GM23338 (cell line): ENCODE data around the gene TNS3. TPM values are rescaled to one million over a fixed set of nuclear protein-coding genes. Genes with fewer than 3 reads are reported as not detected.

Source experiments
- ATAC-seq: fragments of 200-7000 bp; cut with Tn5 transposase; 3 replicates; pipeline ENCODE4 v1.9.1; 2020
- DNase-seq: peaks from one replicate; pipeline ENCODE4 v3.0.0-alpha.2; 2015; ENCODE audit warnings: low spot score
- H2AFZ ChIP-seq: fragments of 200-600 bp; sonication (generic); 2 replicates; pipeline ENCODE4 v1.8.0; 2016; ENCODE audit warnings: antibody characterized with exemption, mild to moderate bottlenecking, moderate library complexity
- H3F3A ChIP-seq: fragments of 200-600 bp; sonication (generic); replicated peaks from 2 replicates; pipeline ENCODE4 v1.8.0; 2017; ENCODE audit warnings: antibody characterized with exemption, mixed run types, low read depth
- H3K27ac ChIP-seq: fragments of 200-600 bp; sonication (generic); 2 replicates; pipeline ENCODE4 v1.6.1; 2016; ENCODE audit warnings: low read depth
- H3K27me3 ChIP-seq: fragments of 200-600 bp; sonication (generic); 2 replicates; pipeline ENCODE4 v1.8.0; 2016; ENCODE audit warnings: mild to moderate bottlenecking, mixed run types, moderate library complexity; ENCODE audit not compliant: insufficient read depth
- H3K36me3 ChIP-seq: fragments of 200-600 bp; sonication (generic); 2 replicates; pipeline ENCODE4 v1.8.0; 2016; ENCODE audit warnings: mild to moderate bottlenecking; ENCODE audit not compliant: insufficient read depth
- H3K4me1 ChIP-seq: fragments of 200-600 bp; sonication (generic); 2 replicates; pipeline ENCODE4 v1.8.0; 2016; ENCODE audit warnings: mild to moderate bottlenecking, moderate library complexity; ENCODE audit not compliant: insufficient read depth
- H3K4me2 ChIP-seq: fragments of 200-600 bp; sonication (generic); 2 replicates; pipeline ENCODE4 v1.7.1; 2017; ENCODE audit warnings: mixed run types
- H3K4me3 ChIP-seq: fragments of 200-600 bp; sonication (generic); 2 replicates; pipeline ENCODE4 v1.6.1; 2016; ENCODE audit warnings: mixed run types
- H3K79me2 ChIP-seq: fragments of 200-600 bp; sonication (generic); replicated peaks from 2 replicates; pipeline ENCODE4 v1.8.0; 2017; ENCODE audit warnings: mild to moderate bottlenecking; ENCODE audit not compliant: insufficient read depth
- H3K9me2 ChIP-seq: fragments of 200-600 bp; sonication (generic); 2 replicates; pipeline ENCODE4 v1.8.0; 2017; ENCODE audit not compliant: insufficient read depth
- H4K20me1 ChIP-seq: fragments of 200-600 bp; sonication (generic); replicated peaks from 2 replicates; pipeline ENCODE4 v1.8.0; 2017; ENCODE audit warnings: mild to moderate bottlenecking; ENCODE audit not compliant: insufficient read depth
- H3K27ac Mint-ChIP-seq: 2 replicates; pipeline ENCODE4 v1.8.0; 2020; ENCODE audit warnings: inconsistent platforms, mild to moderate bottlenecking, moderate library complexity, mixed read lengths
- H3K27me3 Mint-ChIP-seq: 3 replicates; pipeline ENCODE4 v1.8.0; 2022; ENCODE audit warnings: low read depth, mild to moderate bottlenecking, moderate library complexity, mixed read lengths, inconsistent platforms; ENCODE audit not compliant: insufficient read depth, poor library complexity
- H3K36me3 Mint-ChIP-seq: 3 replicates; pipeline ENCODE4 v1.8.0; 2021; ENCODE audit warnings: low read depth, mild to moderate bottlenecking, inconsistent platforms, moderate library complexity, mixed read lengths
- H3K4me1 Mint-ChIP-seq: 3 replicates; pipeline ENCODE4 v1.8.0; 2020; ENCODE audit warnings: mild to moderate bottlenecking, inconsistent platforms, mixed read lengths
- H3K4me3 Mint-ChIP-seq: 3 replicates; pipeline ENCODE4 v1.8.0; 2021; ENCODE audit warnings: moderate library complexity, mild to moderate bottlenecking, inconsistent platforms, mixed read lengths
- H3K9me3 Mint-ChIP-seq: 3 replicates; pipeline ENCODE4 v1.8.0; 2020; ENCODE audit warnings: moderate library complexity, mild to moderate bottlenecking, inconsistent platforms, mixed read lengths
- CREB1 ChIP-seq: fragments of 250-450 bp; sonication (Bioruptor Pico); IDR thresholded peaks from 2 replicates; pipeline ENCODE4 v1.5.0; 2020; ENCODE audit warnings: low read depth, mild to moderate bottlenecking, moderate library complexity
- CTCF ChIP-seq, 2 experiments: fragments of 200-600 bp in 1 of 2; sonication (generic) in 1 of 2; conservative IDR thresholded peaks; 2 replicates each; pipeline versions ENCODE4 v1.5.1 to v1.6.1; 2016 to 2017; ENCODE audit warnings: antibody characterized with exemption in 2 of 2, low read depth in 2 of 2, mild to moderate bottlenecking in 2 of 2, moderate library complexity in 1 of 2
- ETS1 ChIP-seq: IDR thresholded peaks from 2 replicates; pipeline ENCODE4 v1.6.1; 2016; ENCODE audit warnings: antibody characterized with exemption
- EZH2 ChIP-seq: fragments of 200-600 bp; sonication (generic); IDR thresholded peaks from one replicate; pipeline ENCODE4 v1.8.0; 2017; ENCODE audit warnings: antibody characterized with exemption, mild to moderate bottlenecking, low read depth; ENCODE audit not compliant: unreplicated experiment
- EZH2phosphoT487 ChIP-seq: fragments of 200-600 bp; sonication (generic); IDR thresholded peaks from one replicate; pipeline ENCODE4 v1.8.1; 2018; ENCODE audit warnings: antibody characterized with exemption; ENCODE audit not compliant: unreplicated experiment
- JUNB ChIP-seq: IDR thresholded peaks from one replicate; pipeline ENCODE4 v1.6.1; 2016; ENCODE audit warnings: antibody characterized with exemption; ENCODE audit not compliant: unreplicated experiment
- POLR2AphosphoS5 ChIP-seq: IDR thresholded peaks from 2 replicates; pipeline ENCODE4 v1.6.1; 2016; ENCODE audit warnings: antibody characterized with exemption, low read depth
- REST ChIP-seq: IDR thresholded peaks from one replicate; pipeline ENCODE4 v1.6.1; 2018; ENCODE audit warnings: antibody characterized with exemption; ENCODE audit not compliant: unreplicated experiment
- STAT1 ChIP-seq: IDR thresholded peaks from one replicate; pipeline ENCODE4 v1.6.1; 2016; ENCODE audit warnings: antibody characterized with exemption; ENCODE audit not compliant: unreplicated experiment
- ZNF114 ChIP-seq: fragments of 250-450 bp; sonication (Bioruptor Pico); IDR thresholded peaks from 2 replicates; pipeline ENCODE4 v1.5.0; 2020; ENCODE audit warnings: mild to moderate bottlenecking, moderate library complexity
- polyA plus RNA-seq: library from polyadenylated mRNA; unstranded; fragments of >200 nt; fragmentation: Nextera tagmentation; extraction: Ambion mirVana; gene quantifications from 2 replicates; pipeline ENCODE4 v1.2.1, GENCODE V29; 2016
- total RNA-seq: library from RNA; depleted of rRNA; stranded (reverse); fragments of >200 nt; shearing (Covaris generic); gene quantifications from 2 replicates; pipeline ENCODE4 v1.2.3, GENCODE V29; 2014

Gene TNS3
- total and polyA plus RNA-seq, 2 experiments from 2014 or later, result 6.2 to 28.7 TPM

- no peak for TF ChIP-seq CTCF (conservative IDR thresholded peaks at IDR 0.05; ENCODE audit: low read depth in 2 of 2)
- TF ChIP-seq EZH2, result no peak
- TF ChIP-seq JUNB, result no peak
- no peak for TF ChIP-seq CREB1 (CRISPR knock-in tag)
- TF ChIP-seq ZNF114, result no peak
- no peak for TF ChIP-seq REST
- TF ChIP-seq STAT1, result no peak
- TF ChIP-seq EZH2phosphoT487, result no peak
Measured at GRCh38 chr7:47415318-47416212, 166.3 kb downstream of the TNS3 start (continued).

GRCh38 chr7:47414342-47415317 lies 167.3 kb downstream of the TNS3 start:
- Mint-ChIP-seq H3K27ac (peak overlapping the region; percentile 84), H3K4me3 (no peak overlapping the region), H3K27me3 (peaks cover 2% of the 10 kb centered on the region), H3K36me3 (peaks cover 10% of the 10 kb centered on the region), H3K9me3 (no peaks in the 10 kb centered on the region; the same call in 2 of the 3 replicates), H3K4me1 (peaks cover 7% of the 10 kb centered on the region)
- Histone ChIP-seq H3K27me3 (no peaks in the 10 kb centered on the region), H3K27ac (no peak overlapping the region), H3K4me1 (peaks cover 2% of the 10 kb centered on the region; the same call in 1 of the 2 replicates), H3K36me3 (0 out of 2 replicates have a peak, but pooled peaks cover 6% of the 10 kb centered on the region), H4K20me1 (no peaks in the 10 kb centered on the region), H3K4me3 (no peak overlapping the region), H3K4me2 (no peak overlapping the region), H2AFZ (no peak overlapping the region), H3F3A (no peaks in the 10 kb centered on the region), H3K9me2 (no peaks in the 10 kb centered on the region), H3K79me2 (no peaks in the 10 kb centered on the region)
- ATAC-seq (no peak), DNase-seq (no peak)
- TF ChIP-seq EZH2phosphoT487 (no peak), JUNB (no peak), ETS1 (no peak), POLR2AphosphoS5 (no peak)
